Chondrocyte (in vitro differentiated cells): ENCODE measurements around the gene SORL1-AS1.

Experiments used
- DNase-seq: peaks from one replicate; pipeline ENCODE4 v3.0.0; 2021; ENCODE audit warnings: mixed read lengths, low spot score
- H3K27ac Mint-ChIP-seq: one replicate; pipeline ENCODE4 v1.8.0; 2021; ENCODE audit warnings: mild to moderate bottlenecking, moderate library complexity, mixed read lengths; ENCODE audit not compliant: unreplicated experiment
- H3K27me3 Mint-ChIP-seq: 2 replicates; pipeline ENCODE4 v1.8.0; 2021; ENCODE audit warnings: low read depth, mixed read lengths
- H3K36me3 Mint-ChIP-seq: 2 replicates; pipeline ENCODE4 v1.8.0; 2021; ENCODE audit warnings: low read depth, mixed read lengths
- H3K4me1 Mint-ChIP-seq: 2 replicates; pipeline ENCODE4 v1.8.0; 2021; ENCODE audit warnings: low read depth, mild to moderate bottlenecking, mixed read lengths
- H3K4me3 Mint-ChIP-seq: one replicate; pipeline ENCODE4 v1.8.0; 2021; ENCODE audit warnings: mild to moderate bottlenecking, moderate library complexity, mixed read lengths; ENCODE audit not compliant: unreplicated experiment
- H3K9me3 Mint-ChIP-seq: 2 replicates; pipeline ENCODE4 v1.8.0; 2021; ENCODE audit warnings: low read depth, mixed read lengths
- TF ChIP-seq, protein P1 (sequence below): fragments of 200-600 bp; sonication (generic); IDR thresholded peaks from 2 replicates; pipeline ENCODE4 v1.5.0; 2021; ENCODE audit warnings: antibody characterized with exemption, mild to moderate bottlenecking, moderate library complexity

The SORL1-AS1 gene

DNA sequence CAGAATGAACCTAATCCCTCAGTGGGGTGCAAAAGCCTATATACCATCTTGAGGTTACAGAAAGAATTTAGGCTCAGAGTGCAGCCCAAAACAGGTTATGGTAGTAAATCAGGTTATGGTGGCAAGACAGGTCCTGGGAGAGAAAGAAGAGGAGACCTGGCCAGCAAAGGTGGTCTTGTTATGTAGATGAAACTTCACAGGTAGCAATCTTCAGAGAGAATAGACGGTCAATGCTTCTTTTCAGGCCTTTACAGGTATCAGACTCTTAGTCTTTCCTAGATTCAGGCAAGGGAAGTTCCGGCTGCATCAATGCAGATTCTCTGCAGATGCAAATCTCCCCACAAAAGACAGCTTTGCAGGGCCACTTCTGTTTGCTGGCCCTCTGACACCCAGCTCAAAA, 46.5 kb downstream of the SORL1-AS1 start:
- no peaks in the 10 kb centered on the region for H3K4me1 Mint-ChIP-seq
- H3K27ac Mint-ChIP-seq: no peak overlapping the region
- peaks cover 29% of the 10 kb centered on the region for H3K27me3 Mint-ChIP-seq
- peaks cover 15% of the 10 kb centered on the region for H3K9me3 Mint-ChIP-seq
- no peak overlapping the region for H3K4me3 Mint-ChIP-seq
- DNase-seq: no peak
- TF ChIP-seq, protein P1, sequence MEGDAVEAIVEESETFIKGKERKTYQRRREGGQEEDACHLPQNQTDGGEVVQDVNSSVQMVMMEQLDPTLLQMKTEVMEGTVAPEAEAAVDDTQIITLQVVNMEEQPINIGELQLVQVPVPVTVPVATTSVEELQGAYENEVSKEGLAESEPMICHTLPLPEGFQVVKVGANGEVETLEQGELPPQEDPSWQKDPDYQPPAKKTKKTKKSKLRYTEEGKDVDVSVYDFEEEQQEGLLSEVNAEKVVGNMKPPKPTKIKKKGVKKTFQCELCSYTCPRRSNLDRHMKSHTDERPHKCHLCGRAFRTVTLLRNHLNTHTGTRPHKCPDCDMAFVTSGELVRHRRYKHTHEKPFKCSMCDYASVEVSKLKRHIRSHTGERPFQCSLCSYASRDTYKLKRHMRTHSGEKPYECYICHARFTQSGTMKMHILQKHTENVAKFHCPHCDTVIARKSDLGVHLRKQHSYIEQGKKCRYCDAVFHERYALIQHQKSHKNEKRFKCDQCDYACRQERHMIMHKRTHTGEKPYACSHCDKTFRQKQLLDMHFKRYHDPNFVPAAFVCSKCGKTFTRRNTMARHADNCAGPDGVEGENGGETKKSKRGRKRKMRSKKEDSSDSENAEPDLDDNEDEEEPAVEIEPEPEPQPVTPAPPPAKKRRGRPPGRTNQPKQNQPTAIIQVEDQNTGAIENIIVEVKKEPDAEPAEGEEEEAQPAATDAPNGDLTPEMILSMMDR: no peak
- no peaks in the 10 kb centered on the region for H3K36me3 Mint-ChIP-seq

DNA sequence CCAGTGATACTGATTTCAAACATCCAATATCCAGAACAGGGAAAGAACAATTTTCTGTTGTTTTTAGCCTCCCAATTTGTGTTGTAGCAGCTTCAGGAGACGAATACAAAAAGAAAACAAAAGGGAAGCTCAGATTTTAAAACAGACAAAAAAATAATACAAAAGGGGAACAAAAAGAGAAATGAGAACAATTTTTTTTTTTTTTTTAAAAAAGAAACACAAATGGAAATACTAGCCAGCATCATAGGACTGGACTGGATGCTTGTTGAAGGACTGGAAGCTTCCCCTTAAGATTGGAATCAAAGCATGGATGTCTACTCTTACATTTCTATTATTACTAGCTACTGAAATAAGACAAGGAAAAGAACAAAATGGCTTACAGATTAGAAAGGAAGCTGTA, 47.1 kb downstream of the SORL1-AS1 start:
- Mint-ChIP-seq H3K36me3 (no peaks in the 10 kb centered on the region), H3K4me1 (no peaks in the 10 kb centered on the region), H3K27ac (no peak overlapping the region), H3K27me3 (peaks cover 23% of the 10 kb centered on the region), H3K9me3 (peaks cover 18% of the 10 kb centered on the region), H3K4me3 (no peak overlapping the region)
- TF ChIP-seq, protein P1: no peak
- DNase-seq: no peak

DNA sequence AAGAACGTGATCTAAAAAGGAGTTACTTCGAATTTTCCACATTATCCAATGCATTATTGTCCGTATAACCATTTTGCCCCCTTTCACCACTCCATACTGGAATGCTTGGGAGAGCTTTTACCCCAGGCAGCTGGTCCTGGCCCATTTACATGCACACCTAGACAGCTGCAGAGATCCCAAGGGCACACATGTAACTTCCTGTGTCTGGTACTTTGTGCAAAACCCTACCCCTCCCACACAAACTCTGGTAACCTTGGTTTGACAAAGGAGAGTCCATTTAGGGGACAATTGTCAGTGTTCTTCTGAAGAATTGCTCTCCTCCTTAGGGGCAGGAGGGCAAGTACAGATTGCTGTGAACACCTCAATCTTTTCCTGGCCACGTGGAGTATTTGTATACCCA, 58.0 kb downstream of the SORL1-AS1 start:
- Mint-ChIP-seq H3K27ac (no peak overlapping the region), H3K27me3 (peaks cover 41% of the 10 kb centered on the region), H3K4me1 (no peaks in the 10 kb centered on the region), H3K9me3 (peaks cover 5% of the 10 kb centered on the region), H3K4me3 (no peak overlapping the region), H3K36me3 (peaks cover 2% of the 10 kb centered on the region)
- TF ChIP-seq, protein P1: no peak
- no peak for DNase-seq

DNA sequence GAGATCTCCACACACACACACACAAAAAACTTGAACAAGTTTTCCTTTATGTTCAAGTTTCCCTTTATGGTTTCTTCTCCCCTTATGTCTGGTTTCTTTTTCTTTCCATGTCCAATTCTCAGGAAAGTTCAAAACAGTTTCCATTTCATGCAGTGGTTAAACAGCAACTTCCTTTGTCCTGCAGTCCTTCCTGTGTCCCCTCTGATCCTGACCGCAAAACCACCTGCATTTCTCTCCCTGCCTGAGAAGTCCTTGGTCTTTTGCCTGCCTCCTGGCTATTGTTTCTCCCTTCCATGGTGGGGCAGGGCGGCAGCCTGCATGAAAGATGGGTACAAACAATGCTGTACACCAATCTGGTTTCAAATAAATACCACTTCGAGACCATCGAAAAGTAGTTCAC, 58.9 kb downstream of the SORL1-AS1 start:
- TF ChIP-seq, protein P1: no peak
- H3K27me3 Mint-ChIP-seq: peaks cover 38% of the 10 kb centered on the region
- H3K36me3 Mint-ChIP-seq: no peaks in the 10 kb centered on the region
- H3K4me1 Mint-ChIP-seq: no peaks in the 10 kb centered on the region
- no peak for DNase-seq
- H3K27ac Mint-ChIP-seq: no peak overlapping the region
- peaks cover 2% of the 10 kb centered on the region for H3K9me3 Mint-ChIP-seq
- H3K4me3 Mint-ChIP-seq: no peak overlapping the region

DNA sequence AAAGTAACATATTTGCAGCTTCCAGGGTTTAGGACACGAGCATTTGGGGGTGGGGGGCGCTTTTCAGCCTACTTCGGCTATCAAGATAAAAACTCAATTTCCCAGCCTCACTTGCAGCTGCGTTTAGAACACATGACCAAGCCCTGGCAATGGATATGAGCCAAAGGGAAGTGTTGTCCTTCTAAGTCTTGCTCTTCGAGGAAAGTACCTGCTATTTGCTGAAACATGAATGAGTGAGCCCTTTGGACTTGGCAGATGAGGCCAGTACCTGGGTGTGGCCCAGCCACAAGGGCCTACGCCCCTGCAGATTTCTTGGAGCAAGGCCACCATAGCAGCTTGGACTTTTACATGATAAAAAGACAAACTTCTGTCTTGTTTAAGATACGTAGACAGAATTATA, 60.9 kb downstream of the SORL1-AS1 start:
- Mint-ChIP-seq H3K27me3 (peaks cover 29% of the 10 kb centered on the region), H3K4me3 (no peak overlapping the region), H3K4me1 (no peaks in the 10 kb centered on the region), H3K36me3 (no peaks in the 10 kb centered on the region), H3K27ac (no peak overlapping the region), H3K9me3 (peaks cover 6% of the 10 kb centered on the region)
- DNase-seq: no peak
- TF ChIP-seq, protein P1: no peak
